WERI-Rb-1 (cell line): ENCODE data around the gene AHI1.

ENCODE experiments used
- DNase-seq: peaks from one replicate; pipeline ENCODE4 v3.0.0-alpha.2; 2020
- H3K27ac ChIP-seq: fragments of 250-450 bp; sonication (Bioruptor Pico); 2 replicates; pipeline ENCODE4 v1.5.1; 2020; ENCODE audit warnings: mild to moderate bottlenecking, moderate library complexity
- H3K27me3 ChIP-seq: fragments of 250-450 bp; sonication (Bioruptor Pico); 2 replicates; pipeline ENCODE4 v1.5.1; 2021; ENCODE audit warnings: mild to moderate bottlenecking, low read depth, moderate library complexity; ENCODE audit not compliant: insufficient read depth, severe bottlenecking
- H3K36me3 ChIP-seq: fragments of 250-450 bp; sonication (Bioruptor Pico); 2 replicates; pipeline ENCODE4 v1.5.1; 2020; ENCODE audit warnings: mild to moderate bottlenecking, moderate library complexity
- H3K4me3 ChIP-seq: 2 replicates; pipeline ENCODE4 v1.5.1; 2011; ENCODE audit warnings: low read depth, mild to moderate bottlenecking, control low read depth, low read length
- H3K9me3 ChIP-seq: fragments of 250-450 bp; sonication (Bioruptor Pico); 2 replicates; pipeline ENCODE4 v1.5.1; 2021; ENCODE audit warnings: mild to moderate bottlenecking, moderate library complexity; ENCODE audit not compliant: severe bottlenecking
- TF ChIP-seq, protein P1 (sequence below): IDR thresholded peaks from 2 replicates; pipeline ENCODE4 v1.5.1; 2011; ENCODE audit warnings: low read depth, mild to moderate bottlenecking, control low read depth, inconsistent platforms, low read length

AHI1 gene

DNA sequence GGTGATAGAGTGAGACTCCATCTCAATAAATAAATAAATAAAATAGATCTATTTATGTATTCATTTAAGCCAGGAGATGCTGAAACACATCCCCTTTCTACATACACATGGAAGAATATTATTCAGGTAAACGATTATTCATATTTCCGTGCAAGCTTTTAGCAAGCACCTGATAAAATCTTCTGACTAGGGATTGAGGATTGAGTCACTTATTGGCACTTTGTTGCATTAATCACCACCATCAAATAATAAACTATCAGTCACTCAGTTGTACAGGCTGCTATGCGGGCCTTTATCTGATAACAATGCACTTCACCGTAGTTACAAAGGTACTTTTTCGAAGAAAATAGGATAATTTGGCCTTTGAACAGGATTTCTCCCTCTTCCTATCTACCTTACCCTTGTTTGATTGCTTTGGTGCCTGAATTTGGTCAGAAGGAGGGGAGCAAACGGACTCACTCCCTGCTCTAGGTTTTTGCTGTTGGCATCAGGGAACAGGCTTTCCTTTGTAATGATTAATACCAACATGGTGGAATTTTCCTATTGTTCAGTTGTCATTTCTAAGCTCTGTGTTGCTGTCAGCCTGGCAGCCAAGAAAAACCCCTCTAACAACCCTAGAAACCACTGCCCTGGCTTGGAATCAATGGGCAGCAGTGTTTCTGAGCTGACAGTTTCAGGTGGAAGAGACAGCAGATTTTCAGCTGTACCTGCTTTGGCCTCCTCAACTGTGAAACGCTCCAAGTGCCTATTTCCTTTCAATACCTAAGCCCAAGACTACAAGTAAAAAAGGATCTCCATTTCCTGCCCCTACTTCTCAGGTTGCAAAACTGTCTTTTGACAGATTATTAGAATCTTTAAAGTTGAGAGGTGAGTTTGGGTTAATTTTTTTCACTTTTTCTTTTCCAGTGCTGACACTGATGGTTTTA is 253.4 kb downstream of the AHI1 start:
- no peak overlapping the region for H3K4me3 ChIP-seq
- no peaks in the 10 kb centered on the region for H3K36me3 ChIP-seq
- H3K27me3 ChIP-seq = no peaks in the 10 kb centered on the region
- TF ChIP-seq, protein P1, sequence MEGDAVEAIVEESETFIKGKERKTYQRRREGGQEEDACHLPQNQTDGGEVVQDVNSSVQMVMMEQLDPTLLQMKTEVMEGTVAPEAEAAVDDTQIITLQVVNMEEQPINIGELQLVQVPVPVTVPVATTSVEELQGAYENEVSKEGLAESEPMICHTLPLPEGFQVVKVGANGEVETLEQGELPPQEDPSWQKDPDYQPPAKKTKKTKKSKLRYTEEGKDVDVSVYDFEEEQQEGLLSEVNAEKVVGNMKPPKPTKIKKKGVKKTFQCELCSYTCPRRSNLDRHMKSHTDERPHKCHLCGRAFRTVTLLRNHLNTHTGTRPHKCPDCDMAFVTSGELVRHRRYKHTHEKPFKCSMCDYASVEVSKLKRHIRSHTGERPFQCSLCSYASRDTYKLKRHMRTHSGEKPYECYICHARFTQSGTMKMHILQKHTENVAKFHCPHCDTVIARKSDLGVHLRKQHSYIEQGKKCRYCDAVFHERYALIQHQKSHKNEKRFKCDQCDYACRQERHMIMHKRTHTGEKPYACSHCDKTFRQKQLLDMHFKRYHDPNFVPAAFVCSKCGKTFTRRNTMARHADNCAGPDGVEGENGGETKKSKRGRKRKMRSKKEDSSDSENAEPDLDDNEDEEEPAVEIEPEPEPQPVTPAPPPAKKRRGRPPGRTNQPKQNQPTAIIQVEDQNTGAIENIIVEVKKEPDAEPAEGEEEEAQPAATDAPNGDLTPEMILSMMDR = no peak
- H3K9me3 ChIP-seq = no peaks in the 10 kb centered on the region
- no peak for DNase-seq
- no peak overlapping the region for H3K27ac ChIP-seq

DNA sequence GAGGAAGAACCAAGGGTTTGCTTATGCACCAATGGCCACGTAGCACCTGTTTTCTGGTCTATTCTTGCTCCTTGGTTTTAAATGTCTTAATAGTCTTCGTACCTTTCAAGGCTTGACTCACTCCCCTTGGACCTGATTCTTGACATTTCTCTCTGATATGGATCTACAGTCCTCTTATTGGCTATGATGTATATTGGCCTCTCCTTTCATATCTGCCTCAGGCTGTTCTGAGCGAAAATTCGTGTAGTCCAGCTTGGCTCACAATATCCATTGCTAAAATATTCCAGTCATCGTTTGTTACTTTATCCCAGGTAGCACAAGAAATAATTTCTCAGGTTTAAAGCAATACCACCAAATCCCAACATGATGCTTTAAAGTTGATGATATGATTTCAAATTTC is 256.8 kb downstream of the AHI1 start:
- Histone ChIP-seq H3K9me3 (no peaks in the 10 kb centered on the region), H3K4me3 (no peak overlapping the region), H3K27ac (no peak overlapping the region), H3K27me3 (no peaks in the 10 kb centered on the region), H3K36me3 (no peaks in the 10 kb centered on the region)
- DNase-seq = no peak
- TF ChIP-seq, protein P1 = no peak

DNA sequence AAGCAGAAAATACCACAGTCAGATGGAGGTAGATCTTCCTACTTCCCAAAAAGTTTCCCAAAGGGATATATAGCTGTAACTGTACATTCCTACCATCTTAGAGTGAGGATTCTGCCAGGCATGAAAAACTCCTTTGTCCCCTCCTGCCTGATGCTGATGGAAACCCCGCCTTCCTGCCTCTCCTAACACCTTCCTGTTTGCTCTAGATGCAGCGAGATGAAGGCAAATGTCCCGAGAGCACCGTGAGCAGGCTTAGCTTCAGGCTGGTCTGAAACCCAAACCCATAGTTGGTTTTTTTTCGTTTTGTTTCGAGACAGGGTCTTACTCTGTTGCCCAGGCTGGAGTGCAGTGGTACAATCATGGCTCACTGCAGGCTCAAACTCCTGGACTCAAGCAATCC is 260.8 kb downstream of the AHI1 start:
- Histone ChIP-seq H3K27ac (no peak overlapping the region), H3K9me3 (no peaks in the 10 kb centered on the region)
- no peak for DNase-seq

DNA sequence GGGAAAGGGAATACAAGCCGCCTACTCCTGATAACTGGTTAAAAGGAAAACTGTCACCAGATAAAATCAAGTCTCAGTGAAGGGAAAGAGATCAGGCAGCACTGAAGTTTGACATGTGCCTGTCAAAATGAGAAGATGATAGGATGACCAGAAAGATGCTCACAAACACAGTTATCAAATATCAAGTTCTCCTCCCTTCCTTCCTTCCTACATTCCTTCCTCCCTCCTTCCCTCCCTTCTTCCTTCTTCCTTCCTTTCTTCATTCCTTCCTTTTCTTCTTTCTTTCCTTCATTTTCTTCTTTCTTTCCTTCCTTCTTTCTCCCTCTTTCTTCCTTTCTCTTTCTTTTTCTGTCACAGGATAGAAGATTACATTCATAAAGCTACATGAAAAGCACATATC is 261.2 kb downstream of the AHI1 start:
- H3K9me3 ChIP-seq = no peaks in the 10 kb centered on the region
- no peak overlapping the region for H3K27ac ChIP-seq
- TF ChIP-seq, protein P1 = no peak
- DNase-seq = no peak
- no peaks in the 10 kb centered on the region for H3K36me3 ChIP-seq
- no peak overlapping the region for H3K4me3 ChIP-seq
- H3K27me3 ChIP-seq = no peaks in the 10 kb centered on the region

More for the DNA sequence above, 260.8 kb downstream of the AHI1 start:
- Histone ChIP-seq H3K4me3 (no peak overlapping the region), H3K27me3 (no peaks in the 10 kb centered on the region), H3K36me3 (no peaks in the 10 kb centered on the region)
- TF ChIP-seq, protein P1 = no peak

DNA sequence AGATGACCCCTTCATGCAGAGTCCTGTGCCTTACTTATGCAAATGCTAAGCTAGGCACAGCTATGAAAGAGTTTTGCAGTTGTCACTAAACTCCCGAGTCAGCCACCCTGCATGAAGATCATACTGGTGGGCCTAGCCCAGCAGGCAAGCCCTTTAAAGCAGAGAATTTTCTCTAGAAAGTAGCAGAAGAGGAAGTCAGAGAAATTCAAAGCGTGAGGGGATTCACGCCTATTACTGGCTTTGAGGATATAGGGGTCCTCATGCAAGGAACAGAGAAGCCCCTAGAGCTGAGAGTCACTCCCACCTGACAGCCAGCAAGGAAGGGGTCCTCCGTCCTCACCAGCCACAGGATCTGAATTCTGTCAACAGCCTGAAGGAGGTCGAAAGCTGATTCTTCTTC is 261.8 kb downstream of the AHI1 start:
- Histone ChIP-seq H3K27me3 (no peaks in the 10 kb centered on the region), H3K36me3 (no peaks in the 10 kb centered on the region), H3K27ac (no peak overlapping the region), H3K9me3 (no peaks in the 10 kb centered on the region), H3K4me3 (no peak overlapping the region)
- no peak for DNase-seq
- TF ChIP-seq, protein P1 = no peak

DNA sequence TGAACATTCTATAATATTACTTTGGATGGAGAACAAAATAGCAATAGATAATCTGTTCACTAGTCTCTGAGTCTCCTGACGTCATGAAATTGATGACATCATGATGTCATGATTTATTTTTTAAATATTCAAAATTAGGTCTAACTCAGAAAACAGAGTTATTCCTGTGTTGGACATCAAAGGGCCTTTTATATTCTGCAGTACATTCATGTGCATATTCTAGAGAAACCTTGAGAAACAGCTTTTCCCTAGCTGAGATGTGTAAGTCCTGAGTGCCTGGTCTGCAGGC is 263.1 kb downstream of the AHI1 start:
- no peak for DNase-seq
- no peaks in the 10 kb centered on the region for H3K9me3 ChIP-seq
- peak overlapping the region; percentile 39 for H3K27ac ChIP-seq
- no peaks in the 10 kb centered on the region for H3K36me3 ChIP-seq
- H3K4me3 ChIP-seq = no peak overlapping the region
- no peaks in the 10 kb centered on the region for H3K27me3 ChIP-seq
- TF ChIP-seq, protein P1 = no peak
